ENCODE measurements around the gene ZDHHC18.

- TF ChIP-seq CTCF (IDR thresholded peaks at IDR 0.05; ENCODE audit: low read length) (no peak), EZH2 (optimal IDR thresholded peaks at IDR 0.05; ENCODE audit: low read depth, low read length) (no peak)
These were observed 39.8 kb upstream of the ZDHHC18 start for GRCh38 chr1:26786437-26787380.
